Measurements from ENCODE around the gene EPHB1.

EPHB1 gene

GRCh38 chr3:134885877-134886621 lies 91.0 kb downstream of the EPHB1 start:
- Histone ChIP-seq H3K4me2 (no peak overlapping the region), H3K9ac (no peak overlapping the region), H3K4me3 (no peak overlapping the region), H3K27me3 (no peaks in the 10 kb centered on the region), H3K9me3 (0 out of 2 replicates have a peak, but pooled peaks cover 2% of the 10 kb centered on the region), H3K36me3 (no peaks in the 10 kb centered on the region), H3K27ac (no peak overlapping the region), H3K4me1 (no peaks in the 10 kb centered on the region), H4K20me1 (no peaks in the 10 kb centered on the region)
- no peak for TF ChIP-seq Cebpa-rat (IDR thresholded peaks at IDR 0.05)

- no peak for TF ChIP-seq Cebpa-rat (IDR thresholded peaks at IDR 0.05)
- no peaks in the 10 kb centered on the region for H3K4me1 ChIP-seq
- no peaks in the 10 kb centered on the region for H3K36me3 ChIP-seq
- peaks cover 8% of the 10 kb centered on the region; the same call in 1 of the 2 replicates for H3K9me3 ChIP-seq
- H3K27ac ChIP-seq, result no peak overlapping the region
- H3K4me3 ChIP-seq, result no peak overlapping the region
- no peak overlapping the region for H3K4me2 ChIP-seq
- no peak overlapping the region for H3K9ac ChIP-seq
- H4K20me1 ChIP-seq, result no peaks in the 10 kb centered on the region
- H3K27me3 ChIP-seq, result no peaks in the 10 kb centered on the region
Observed at GRCh38 chr3:134886991-134887390, 91.9 kb downstream of the EPHB1 start.

GRCh38 chr3:134887536-134887935 lies 92.5 kb downstream of the EPHB1 start:
- Histone ChIP-seq H3K27me3 (no peaks in the 10 kb centered on the region), H3K4me1 (no peaks in the 10 kb centered on the region)
- TF ChIP-seq Cebpa-rat (IDR thresholded peaks at IDR 0.05), result no peak

GRCh38 chr3:134892326-134892725 lies 97.3 kb downstream of the EPHB1 start:
- no peaks in the 10 kb centered on the region for H3K36me3 ChIP-seq

More at GRCh38 chr3:134887536-134887935, 92.5 kb downstream of the EPHB1 start:
- H3K4me3 ChIP-seq, result no peak overlapping the region
- H3K4me2 ChIP-seq, result no peak overlapping the region
- H3K9me3 ChIP-seq, result peaks cover 8% of the 10 kb centered on the region; the same call in 1 of the 2 replicates
- H3K9ac ChIP-seq, result no peak overlapping the region
- H3K27ac ChIP-seq, result no peak overlapping the region
- H4K20me1 ChIP-seq, result no peaks in the 10 kb centered on the region
- H3K36me3 ChIP-seq, result no peaks in the 10 kb centered on the region

GRCh38 chr3:134892761-134893160 lies 97.7 kb downstream of the EPHB1 start:
- H4K20me1 ChIP-seq, result no peaks in the 10 kb centered on the region
- peaks cover 8% of the 10 kb centered on the region; the same call in 1 of the 2 replicates for H3K9me3 ChIP-seq
- no peaks in the 10 kb centered on the region for H3K27me3 ChIP-seq
- no peak overlapping the region for H3K9ac ChIP-seq
- H3K4me3 ChIP-seq, result no peak overlapping the region
- no peaks in the 10 kb centered on the region for H3K36me3 ChIP-seq
- no peak overlapping the region for H3K27ac ChIP-seq
- no peaks in the 10 kb centered on the region for H3K4me1 ChIP-seq
- no peak for TF ChIP-seq Cebpa-rat (IDR thresholded peaks at IDR 0.05)
- H3K4me2 ChIP-seq, result no peak overlapping the region

More at GRCh38 chr3:134892326-134892725, 97.3 kb downstream of the EPHB1 start:
- peaks cover 8% of the 10 kb centered on the region; the same call in 1 of the 2 replicates for H3K9me3 ChIP-seq
- no peak for TF ChIP-seq Cebpa-rat (IDR thresholded peaks at IDR 0.05)
- no peaks in the 10 kb centered on the region for H4K20me1 ChIP-seq
- no peak overlapping the region for H3K27ac ChIP-seq
- H3K9ac ChIP-seq, result no peak overlapping the region
- H3K4me2 ChIP-seq, result no peak overlapping the region
- no peaks in the 10 kb centered on the region for H3K4me1 ChIP-seq
- H3K27me3 ChIP-seq, result no peaks in the 10 kb centered on the region
- H3K4me3 ChIP-seq, result no peak overlapping the region

- no peak overlapping the region for H3K27ac ChIP-seq
- no peaks in the 10 kb centered on the region for H4K20me1 ChIP-seq
- no peaks in the 10 kb centered on the region for H3K27me3 ChIP-seq
- TF ChIP-seq Cebpa-rat (IDR thresholded peaks at IDR 0.05), result no peak
- no peak overlapping the region for H3K4me2 ChIP-seq
- peaks cover 8% of the 10 kb centered on the region; the same call in 1 of the 2 replicates for H3K9me3 ChIP-seq
- no peaks in the 10 kb centered on the region for H3K36me3 ChIP-seq
- no peak overlapping the region for H3K9ac ChIP-seq
- H3K4me3 ChIP-seq, result no peak overlapping the region
- H3K4me1 ChIP-seq, result no peaks in the 10 kb centered on the region
Observed at GRCh38 chr3:134894533-134894932, 99.5 kb downstream of the EPHB1 start.

GRCh38 chr3:134895181-134895580 lies 100.1 kb downstream of the EPHB1 start:
- Histone ChIP-seq H3K36me3 (no peaks in the 10 kb centered on the region), H4K20me1 (no peaks in the 10 kb centered on the region), H3K9me3 (peaks cover 8% of the 10 kb centered on the region; the same call in 1 of the 2 replicates), H3K4me2 (no peak overlapping the region), H3K4me3 (no peak overlapping the region), H3K4me1 (no peaks in the 10 kb centered on the region), H3K9ac (no peak overlapping the region), H3K27me3 (no peaks in the 10 kb centered on the region), H3K27ac (no peak overlapping the region)
- no peak for TF ChIP-seq Cebpa-rat (IDR thresholded peaks at IDR 0.05)

GRCh38 chr3:134896141-134896540 lies 101.1 kb downstream of the EPHB1 start:
- no peaks in the 10 kb centered on the region for H3K4me1 ChIP-seq
- no peaks in the 10 kb centered on the region for H3K36me3 ChIP-seq
- no peaks in the 10 kb centered on the region for H3K27me3 ChIP-seq
- H3K4me3 ChIP-seq, result no peak overlapping the region
- H3K9ac ChIP-seq, result no peak overlapping the region
- H4K20me1 ChIP-seq, result no peaks in the 10 kb centered on the region
- H3K27ac ChIP-seq, result no peak overlapping the region
- H3K4me2 ChIP-seq, result no peak overlapping the region
- H3K9me3 ChIP-seq, result peaks cover 5% of the 10 kb centered on the region; the same call in 1 of the 2 replicates
- TF ChIP-seq Cebpa-rat (IDR thresholded peaks at IDR 0.05), result no peak

- TF ChIP-seq Cebpa-rat (IDR thresholded peaks at IDR 0.05), result no peak
- Histone ChIP-seq H3K4me1 (no peaks in the 10 kb centered on the region), H3K4me3 (no peak overlapping the region), H3K4me2 (no peak overlapping the region), H3K36me3 (no peaks in the 10 kb centered on the region), H3K27me3 (no peaks in the 10 kb centered on the region), H3K9ac (no peak overlapping the region), H3K9me3 (peaks cover 2% of the 10 kb centered on the region; the same call in 1 of the 2 replicates), H3K27ac (no peak overlapping the region), H4K20me1 (no peaks in the 10 kb centered on the region)
Observed at GRCh38 chr3:134896696-134897095, 101.6 kb downstream of the EPHB1 start.

GRCh38 chr3:134897391-134898141 lies 102.5 kb downstream of the EPHB1 start:
- H3K4me1 ChIP-seq, result no peaks in the 10 kb centered on the region
- H3K4me2 ChIP-seq, result no peak overlapping the region
- H3K36me3 ChIP-seq, result no peaks in the 10 kb centered on the region
- H3K4me3 ChIP-seq, result no peak overlapping the region
- TF ChIP-seq Cebpa-rat (IDR thresholded peaks at IDR 0.05), result no peak
- H3K9me3 ChIP-seq, result no peaks in the 10 kb centered on the region
- no peaks in the 10 kb centered on the region for H3K27me3 ChIP-seq
- no peak overlapping the region for H3K9ac ChIP-seq
- no peaks in the 10 kb centered on the region for H4K20me1 ChIP-seq
- H3K27ac ChIP-seq, result no peak overlapping the region

Measured in BLaER1 (cell line).